DOHH2 (cell line): ENCODE measurements around the gene KCNJ12.
"Not testable (repeated sequence)": the region's sequence is repeated elsewhere in the genome, so short reads cannot be mapped to it uniquely, and the experiment has no call there.

Source experiments
- EZH2phosphoT487 ChIP-seq: fragments of 200-600 bp; sonication (generic); IDR thresholded peaks from 2 replicates; pipeline ENCODE4 v1.6.1; 2017; ENCODE audit warnings: borderline replicate concordance, mild to moderate bottlenecking, antibody characterized with exemption, low read length, moderate library complexity, mixed read lengths
- TF ChIP-seq, protein P1 (sequence below): fragments of 200-600 bp; sonication (generic); IDR thresholded peaks from one replicate; pipeline ENCODE4 v1.5.1; 2014; ENCODE audit warnings: antibody characterized with exemption, mild to moderate bottlenecking, low read depth, low read length; ENCODE audit not compliant: poor library complexity, severe bottlenecking

DNA sequence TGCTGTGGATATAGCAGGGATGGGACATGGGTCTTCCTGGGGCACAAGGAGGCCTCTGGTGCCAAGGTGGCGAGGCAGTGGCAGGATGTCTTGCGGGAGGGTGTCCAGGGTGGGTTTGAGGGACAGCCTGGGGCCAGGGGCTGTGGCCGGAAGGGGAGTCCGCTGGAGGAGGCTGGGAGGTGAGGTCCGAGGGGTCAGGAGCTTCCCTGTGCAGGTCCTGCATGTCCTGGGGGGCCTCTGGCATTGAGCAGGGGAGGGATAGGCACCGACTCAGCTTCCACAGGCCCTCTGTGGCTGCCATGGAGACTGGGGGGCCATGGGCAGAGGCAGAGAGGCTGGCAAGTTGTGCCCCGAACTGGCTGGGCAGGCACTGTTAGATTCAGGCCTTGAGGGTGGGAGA is 38.5 kb downstream of the KCNJ12 start:
- TF ChIP-seq, protein P1, sequence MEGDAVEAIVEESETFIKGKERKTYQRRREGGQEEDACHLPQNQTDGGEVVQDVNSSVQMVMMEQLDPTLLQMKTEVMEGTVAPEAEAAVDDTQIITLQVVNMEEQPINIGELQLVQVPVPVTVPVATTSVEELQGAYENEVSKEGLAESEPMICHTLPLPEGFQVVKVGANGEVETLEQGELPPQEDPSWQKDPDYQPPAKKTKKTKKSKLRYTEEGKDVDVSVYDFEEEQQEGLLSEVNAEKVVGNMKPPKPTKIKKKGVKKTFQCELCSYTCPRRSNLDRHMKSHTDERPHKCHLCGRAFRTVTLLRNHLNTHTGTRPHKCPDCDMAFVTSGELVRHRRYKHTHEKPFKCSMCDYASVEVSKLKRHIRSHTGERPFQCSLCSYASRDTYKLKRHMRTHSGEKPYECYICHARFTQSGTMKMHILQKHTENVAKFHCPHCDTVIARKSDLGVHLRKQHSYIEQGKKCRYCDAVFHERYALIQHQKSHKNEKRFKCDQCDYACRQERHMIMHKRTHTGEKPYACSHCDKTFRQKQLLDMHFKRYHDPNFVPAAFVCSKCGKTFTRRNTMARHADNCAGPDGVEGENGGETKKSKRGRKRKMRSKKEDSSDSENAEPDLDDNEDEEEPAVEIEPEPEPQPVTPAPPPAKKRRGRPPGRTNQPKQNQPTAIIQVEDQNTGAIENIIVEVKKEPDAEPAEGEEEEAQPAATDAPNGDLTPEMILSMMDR, result not testable (repeated sequence)
- not testable (repeated sequence) for TF ChIP-seq EZH2phosphoT487
